B cell (primary cell): Measurements from ENCODE around the gene PDZD8.

Experiments used
- EZH2 ChIP-seq: IDR thresholded peaks from 2 replicates; pipeline ENCODE4 v1.6.1; 2012; ENCODE audit warnings: borderline replicate concordance, low read depth, mild to moderate bottlenecking, moderate library complexity, low read length; ENCODE audit not compliant: insufficient read depth, poor library complexity, severe bottlenecking
- TF ChIP-seq, protein P1 (sequence below): fragments of 200-600 bp; IDR thresholded peaks from one replicate; pipeline ENCODE4 v1.8.0; 2022; ENCODE audit warnings: antibody characterized with exemption, mild to moderate bottlenecking

DNA sequence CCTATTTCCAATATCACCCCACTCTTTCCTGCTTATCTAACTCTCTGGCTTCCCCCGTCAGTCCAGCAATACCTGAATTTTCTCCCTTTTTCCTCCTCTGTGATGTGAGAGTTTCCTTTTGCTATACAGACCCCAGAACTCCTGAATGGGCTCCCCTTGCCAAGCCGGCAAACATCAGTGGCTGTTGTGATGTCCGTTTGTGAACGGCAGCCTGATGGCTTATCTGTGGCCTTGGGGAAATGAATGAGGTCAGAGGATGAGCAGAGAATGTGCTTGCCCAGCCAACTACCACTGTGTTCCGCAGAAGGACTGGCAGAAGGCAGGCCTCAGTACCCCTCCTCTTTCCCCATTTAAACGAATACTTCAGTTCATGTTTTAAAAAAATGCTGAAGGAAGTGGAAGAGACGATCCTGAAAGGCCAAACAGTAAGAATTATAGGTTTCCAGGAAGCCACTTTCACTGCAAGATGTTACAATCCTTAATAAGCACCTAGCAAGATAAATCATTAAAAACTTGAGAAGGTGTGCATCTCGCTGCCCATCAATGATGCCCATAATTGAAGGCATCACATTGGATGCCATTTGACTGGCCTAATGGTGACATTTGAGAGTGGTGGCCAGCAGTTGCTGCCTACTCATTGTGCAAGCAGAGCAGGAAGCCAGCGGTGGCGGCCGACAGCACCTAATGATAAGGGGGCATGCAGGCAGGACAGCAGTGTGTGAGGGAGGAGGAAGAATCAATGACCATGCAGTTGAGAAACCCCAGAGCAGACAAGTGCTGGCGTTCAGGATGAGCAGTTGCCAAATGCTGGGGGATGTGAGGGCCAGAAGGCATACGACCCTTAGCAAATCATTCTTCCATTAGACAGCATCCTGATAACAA is 102.8 kb downstream of the PDZD8 start:
- TF ChIP-seq, protein P1, sequence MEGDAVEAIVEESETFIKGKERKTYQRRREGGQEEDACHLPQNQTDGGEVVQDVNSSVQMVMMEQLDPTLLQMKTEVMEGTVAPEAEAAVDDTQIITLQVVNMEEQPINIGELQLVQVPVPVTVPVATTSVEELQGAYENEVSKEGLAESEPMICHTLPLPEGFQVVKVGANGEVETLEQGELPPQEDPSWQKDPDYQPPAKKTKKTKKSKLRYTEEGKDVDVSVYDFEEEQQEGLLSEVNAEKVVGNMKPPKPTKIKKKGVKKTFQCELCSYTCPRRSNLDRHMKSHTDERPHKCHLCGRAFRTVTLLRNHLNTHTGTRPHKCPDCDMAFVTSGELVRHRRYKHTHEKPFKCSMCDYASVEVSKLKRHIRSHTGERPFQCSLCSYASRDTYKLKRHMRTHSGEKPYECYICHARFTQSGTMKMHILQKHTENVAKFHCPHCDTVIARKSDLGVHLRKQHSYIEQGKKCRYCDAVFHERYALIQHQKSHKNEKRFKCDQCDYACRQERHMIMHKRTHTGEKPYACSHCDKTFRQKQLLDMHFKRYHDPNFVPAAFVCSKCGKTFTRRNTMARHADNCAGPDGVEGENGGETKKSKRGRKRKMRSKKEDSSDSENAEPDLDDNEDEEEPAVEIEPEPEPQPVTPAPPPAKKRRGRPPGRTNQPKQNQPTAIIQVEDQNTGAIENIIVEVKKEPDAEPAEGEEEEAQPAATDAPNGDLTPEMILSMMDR: no peak
- no peak for TF ChIP-seq EZH2
